ENCODE data around the gene HOXD9. TPM values are rescaled to one million over a fixed set of nuclear protein-coding genes. Genes with fewer than 3 reads are reported as not detected.

HOXD9 gene
- total RNA-seq, 2 experiments from 2014 or later: not detected

DNA sequence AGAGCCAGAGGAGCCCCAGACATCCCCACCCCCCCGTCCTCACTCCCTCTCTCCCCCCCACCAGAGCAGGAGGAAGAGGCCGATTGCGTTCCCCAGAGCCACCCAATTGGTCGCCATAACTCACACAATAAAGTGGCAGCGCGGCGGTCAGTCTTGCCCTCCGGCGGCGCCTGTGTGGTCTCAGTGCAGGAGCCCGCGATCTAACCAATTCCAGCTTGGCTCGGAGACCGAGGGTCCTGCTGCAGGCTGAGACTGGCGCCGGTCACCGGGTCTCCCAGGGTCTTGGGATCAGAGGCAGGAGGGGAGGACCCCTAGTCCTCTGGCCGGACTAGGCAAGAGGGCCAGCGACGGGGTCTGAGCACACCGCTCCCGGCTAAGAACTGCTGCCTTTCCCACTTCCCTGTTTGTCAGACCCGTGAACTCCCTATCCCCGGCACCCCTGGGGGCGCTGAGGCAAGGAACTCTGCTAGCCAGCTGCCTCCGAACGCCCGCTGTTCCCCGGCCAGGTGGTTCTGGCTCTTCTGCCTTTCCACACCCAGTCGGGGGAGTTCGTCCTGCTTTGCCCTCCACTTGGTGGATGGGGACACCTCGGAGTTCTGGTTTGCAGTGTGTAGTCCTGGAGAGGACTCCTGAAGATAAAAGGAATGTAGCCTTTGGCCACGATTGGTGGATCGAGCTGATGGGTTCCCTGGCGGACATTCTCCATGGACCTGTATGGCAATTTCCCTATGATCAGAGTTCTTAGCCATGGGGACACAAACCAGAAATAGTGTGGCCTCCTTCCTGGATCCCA is 24.0 kb upstream of the HOXD9 start:
- H2AFZ ChIP-seq (ENCODE audit: low read length): no peak overlapping the region

GRCh38 chr2:176099159-176099727 is 23.3 kb upstream of the HOXD9 start:
- BruUV-seq (replicated peaks): no TSS peak
- TF ChIP-seq EZH2phosphoT487 (IDR thresholded peaks at IDR 0.05; ENCODE audit: borderline replicate concordance, low read depth, low read length) (no peak), CTCF (conservative IDR thresholded peaks at IDR 0.05; ENCODE audit: low read length) (no peak)
- H3K4me1 ChIP-seq (ENCODE audit: insufficient read depth, low read length, poor library complexity, severe bottlenecking): peaks cover 14% of the 10 kb centered on the region
- H3K27ac ChIP-seq (ENCODE audit: low read depth, low read length, poor library complexity, severe bottlenecking): no peak overlapping the region
- H2AFZ ChIP-seq (ENCODE audit: low read length): no peak overlapping the region
- H3K9me3 ChIP-seq (ENCODE audit: low read length): no peaks in the 10 kb centered on the region
- intact Hi-C loops (cut with micrococcal nuclease; ENCODE audit: unreplicated experiment): no loop called here
- no peaks in the 10 kb centered on the region for H3K79me2 ChIP-seq (ENCODE audit: insufficient read depth, low read depth, low read length)
- no peak overlapping the region for H3K4me2 ChIP-seq (ENCODE audit: low read length)
- H3K36me3 ChIP-seq (ENCODE audit: insufficient read depth, low read length): no peaks in the 10 kb centered on the region
- H3K4me3 ChIP-seq (ENCODE audit: low read depth, low read length, poor library complexity, severe bottlenecking): no peak overlapping the region
- ChIA-PET POLR2A (no interaction called here), CTCF (ENCODE audit: unreplicated experiment) (no interaction called here)
- no peaks in the 10 kb centered on the region for H4K20me1 ChIP-seq (ENCODE audit: insufficient read depth, low read length)
- no peak for DNase-seq (ENCODE audit: low spot score)
- H3K9me2 ChIP-seq (ENCODE audit: insufficient read depth, low read length): no peaks in the 10 kb centered on the region

More for the DNA sequence above, 24.0 kb upstream of the HOXD9 start:
- ChIA-PET POLR2A (interaction anchor here (0.5 kb wide), 1 partner anchor 409 kb away, joined by 3 read pairs; no protein-coding TSS in a partner anchor), CTCF (ENCODE audit: unreplicated experiment) (no interaction called here)
- no peak overlapping the region for H3K4me3 ChIP-seq (ENCODE audit: low read depth, low read length, poor library complexity, severe bottlenecking)
- peaks cover 14% of the 10 kb centered on the region for H3K4me1 ChIP-seq (ENCODE audit: insufficient read depth, low read length, poor library complexity, severe bottlenecking)
- H3K9me2 ChIP-seq (ENCODE audit: insufficient read depth, low read length): no peaks in the 10 kb centered on the region
- DNase-seq (ENCODE audit: low spot score): no peak
- intact Hi-C loops (cut with micrococcal nuclease; ENCODE audit: unreplicated experiment): no loop called here
- no peak overlapping the region for H3K27ac ChIP-seq (ENCODE audit: low read depth, low read length, poor library complexity, severe bottlenecking)
- peak overlapping the region; percentile 81; the same call in 1 of the 2 replicates for H3K4me2 ChIP-seq (ENCODE audit: low read length)
- H3K9me3 ChIP-seq (ENCODE audit: low read length): no peaks in the 10 kb centered on the region
- no peaks in the 10 kb centered on the region for H4K20me1 ChIP-seq (ENCODE audit: insufficient read depth, low read length)
- BruUV-seq (replicated peaks): no TSS peak
- no peaks in the 10 kb centered on the region for H3K36me3 ChIP-seq (ENCODE audit: insufficient read depth, low read length)
- no peaks in the 10 kb centered on the region for H3K79me2 ChIP-seq (ENCODE audit: insufficient read depth, low read depth, low read length)
- no peak for TF ChIP-seq EZH2phosphoT487 (IDR thresholded peaks at IDR 0.05; ENCODE audit: borderline replicate concordance, low read depth, low read length)
- no peak for TF ChIP-seq CTCF (conservative IDR thresholded peaks at IDR 0.05; ENCODE audit: low read length)
